DOHH2 (cell line): ENCODE measurements around the gene CRISPLD2.

ENCODE experiments used
- H3F3A ChIP-seq: fragments of 200-600 bp; sonication (generic), shearing (Covaris generic); 2 replicates; pipeline ENCODE4 v1.6.0; 2016; ENCODE audit warnings: antibody characterized with exemption, mild to moderate bottlenecking; ENCODE audit not compliant: control insufficient read depth, insufficient read depth
- H3K27ac ChIP-seq: fragments of 200-600 bp; sonication (generic); 2 replicates; pipeline ENCODE4 v1.5.1; 2014; ENCODE audit warnings: low read depth, mild to moderate bottlenecking, low read length, moderate library complexity
- H3K27me3 ChIP-seq: fragments of 200-600 bp; sonication (generic); 2 replicates; pipeline ENCODE4 v1.6.1; 2014; ENCODE audit warnings: mild to moderate bottlenecking, low read length, mixed read lengths; ENCODE audit not compliant: control insufficient read depth
- H3K36me3 ChIP-seq: fragments of 200-600 bp; sonication (generic); 2 replicates; pipeline ENCODE4 v1.6.1; 2014; ENCODE audit warnings: mild to moderate bottlenecking, low read length, moderate library complexity, mixed read lengths; ENCODE audit not compliant: control insufficient read depth
- H3K4me1 ChIP-seq: fragments of 200-600 bp; sonication (generic); 2 replicates; pipeline ENCODE4 v1.6.1; 2014; ENCODE audit warnings: mild to moderate bottlenecking, low read length, mixed read lengths; ENCODE audit not compliant: control insufficient read depth
- H3K4me2 ChIP-seq: fragments of 200-600 bp; sonication (generic); 2 replicates; pipeline ENCODE4 v1.6.0; 2014; ENCODE audit warnings: mild to moderate bottlenecking, low read length, moderate library complexity
- H3K4me3 ChIP-seq: fragments of 200-600 bp; sonication (generic); 2 replicates; pipeline ENCODE4 v1.5.1; 2014; ENCODE audit warnings: mild to moderate bottlenecking, low read length, mixed read lengths
- H3K79me2 ChIP-seq: fragments of 200-600 bp; sonication (generic); 2 replicates; pipeline ENCODE4 v1.6.1; 2014; ENCODE audit warnings: mild to moderate bottlenecking, low read length, mixed read lengths; ENCODE audit not compliant: control insufficient read depth
- H3K9me2 ChIP-seq: fragments of 200-600 bp; sonication (generic); replicated peaks from 2 replicates; pipeline ENCODE4 v1.6.1; 2014; ENCODE audit warnings: mild to moderate bottlenecking, low read length, mixed read lengths; ENCODE audit not compliant: control insufficient read depth
- H3K9me3 ChIP-seq: fragments of 200-600 bp; sonication (generic); 2 replicates; pipeline ENCODE4 v1.6.1; 2014; ENCODE audit warnings: antibody characterized with exemption, low read length, mixed read lengths; ENCODE audit not compliant: control insufficient read depth, insufficient read depth
- H4K20me1 ChIP-seq: fragments of 200-600 bp; sonication (generic); 2 replicates; pipeline ENCODE4 v1.6.0; 2014; ENCODE audit warnings: low read depth, mild to moderate bottlenecking, antibody characterized with exemption, low read length, moderate library complexity; ENCODE audit not compliant: control insufficient read depth, insufficient read depth
- CTCF ChIP-seq: fragments of 200-600 bp; sonication (generic); IDR thresholded peaks from one replicate; pipeline ENCODE4 v1.5.1; 2014; ENCODE audit warnings: antibody characterized with exemption, mild to moderate bottlenecking, low read depth, low read length; ENCODE audit not compliant: poor library complexity, severe bottlenecking
- EZH2phosphoT487 ChIP-seq: fragments of 200-600 bp; sonication (generic); IDR thresholded peaks from 2 replicates; pipeline ENCODE4 v1.6.1; 2017; ENCODE audit warnings: borderline replicate concordance, mild to moderate bottlenecking, antibody characterized with exemption, low read length, moderate library complexity, mixed read lengths

CRISPLD2 gene

DNA sequence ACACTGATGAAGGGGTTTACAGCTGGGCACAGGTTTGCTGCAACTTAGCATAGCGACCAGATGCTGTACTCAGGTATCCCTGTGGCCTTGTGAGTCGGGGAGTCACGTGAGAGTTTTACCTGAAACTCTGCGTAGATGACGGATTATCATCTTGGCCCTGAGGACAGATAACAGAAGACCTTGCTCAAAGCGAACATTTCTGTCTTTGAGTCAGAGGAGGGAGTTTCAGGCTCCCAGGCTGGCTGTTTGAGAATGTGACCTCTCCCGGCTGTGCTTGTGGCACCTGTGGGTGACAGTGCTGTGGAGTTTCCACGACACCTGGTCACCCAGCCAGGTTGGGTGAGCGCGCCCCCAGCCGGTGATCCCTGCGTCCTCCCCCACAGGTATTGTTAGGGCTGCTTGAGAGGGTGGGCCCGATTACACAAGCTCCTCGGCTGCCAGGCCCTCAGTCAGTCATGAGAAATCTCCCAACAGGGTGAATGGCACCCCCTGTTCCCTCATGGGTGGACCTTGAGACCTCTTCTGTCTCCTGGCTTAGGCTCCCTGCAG is 44.4 kb upstream of the CRISPLD2 start:
- Histone ChIP-seq H3K36me3 (peaks cover 94% of the 10 kb centered on the region), H3F3A (no peaks in the 10 kb centered on the region), H3K4me1 (no peaks in the 10 kb centered on the region), H3K27me3 (no peaks in the 10 kb centered on the region), H3K9me2 (no peaks in the 10 kb centered on the region), H4K20me1 (no peaks in the 10 kb centered on the region), H3K79me2 (no peaks in the 10 kb centered on the region), H3K4me3 (no peak overlapping the region), H3K9me3 (no peaks in the 10 kb centered on the region), H3K27ac (no peak overlapping the region), H3K4me2 (no peak overlapping the region)
- TF ChIP-seq CTCF (no peak), EZH2phosphoT487 (no peak)

- Histone ChIP-seq H3K9me2 (no peaks in the 10 kb centered on the region), H3K36me3 (peaks cover 82% of the 10 kb centered on the region), H3K4me2 (no peak overlapping the region), H3K27ac (no peak overlapping the region), H4K20me1 (no peaks in the 10 kb centered on the region), H3K79me2 (no peaks in the 10 kb centered on the region), H3F3A (no peaks in the 10 kb centered on the region; the same call in 1 of the 2 replicates), H3K27me3 (no peaks in the 10 kb centered on the region), H3K9me3 (no peaks in the 10 kb centered on the region), H3K4me1 (no peaks in the 10 kb centered on the region), H3K4me3 (no peak overlapping the region)
- no peak for TF ChIP-seq EZH2phosphoT487
- no peak for TF ChIP-seq CTCF
These were observed 42.4 kb upstream of the CRISPLD2 start for GRCh38 chr16:84777435-84777834.

DNA sequence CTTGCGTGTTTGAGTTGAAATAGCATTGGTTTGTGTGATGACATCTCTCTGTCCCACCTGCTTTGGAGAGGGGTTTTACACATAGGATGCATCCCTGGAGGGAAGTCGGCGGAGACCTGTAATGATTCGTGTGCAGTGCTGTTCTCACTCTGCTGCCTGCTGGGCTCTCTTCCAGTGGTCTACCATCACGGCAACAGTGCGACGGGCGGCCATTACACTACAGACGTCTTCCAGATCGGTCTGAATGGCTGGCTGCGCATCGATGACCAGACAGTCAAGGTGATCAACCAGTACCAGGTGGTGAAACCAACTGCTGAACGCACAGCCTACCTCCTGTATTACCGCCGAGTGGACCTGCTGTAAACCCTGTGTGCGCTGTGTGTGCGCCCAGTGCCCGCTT is 41.1 kb upstream of the CRISPLD2 start:
- Histone ChIP-seq H3K4me1 (no peaks in the 10 kb centered on the region), H3K79me2 (no peaks in the 10 kb centered on the region), H3K36me3 (peaks cover 69% of the 10 kb centered on the region), H3K4me2 (no peak overlapping the region), H3F3A (no peaks in the 10 kb centered on the region; the same call in 1 of the 2 replicates), H3K27ac (no peak overlapping the region), H3K27me3 (no peaks in the 10 kb centered on the region), H4K20me1 (no peaks in the 10 kb centered on the region), H3K9me2 (no peaks in the 10 kb centered on the region), H3K4me3 (no peak overlapping the region), H3K9me3 (no peaks in the 10 kb centered on the region)
- TF ChIP-seq CTCF (no peak), EZH2phosphoT487 (no peak)
